Activated T-cell treated with anti-CD3 and anti-CD28 coated beads, Interleukin-2, amount 50 U/mL, for 48 hours (primary cell): Measurements from ENCODE around the gene STKLD1.
"Not testable (repeated sequence)": the region's sequence is repeated elsewhere in the genome, so short reads cannot be mapped to it uniquely, and the experiment has no call there.

Source experiments
- DNase-seq, 2 experiments: peaks; one replicate each; pipeline ENCODE4 v3.0.0-alpha.2; 2020

The STKLD1 gene

GRCh38 chr9:133375724-133376654 is at the start of gene STKLD1, which contains the start of gene SURF4:
TSS of gene STKLD1 (plus strand) at chr9:133376366. CDS start at chr9:133376474, 108 bp downstream.
TSS of gene SURF4 (minus strand) at chr9:133376060. CDS start at chr9:133375969, 91 bp downstream.
- DNase-seq, result peak; percentile 98 to 99

DNA sequence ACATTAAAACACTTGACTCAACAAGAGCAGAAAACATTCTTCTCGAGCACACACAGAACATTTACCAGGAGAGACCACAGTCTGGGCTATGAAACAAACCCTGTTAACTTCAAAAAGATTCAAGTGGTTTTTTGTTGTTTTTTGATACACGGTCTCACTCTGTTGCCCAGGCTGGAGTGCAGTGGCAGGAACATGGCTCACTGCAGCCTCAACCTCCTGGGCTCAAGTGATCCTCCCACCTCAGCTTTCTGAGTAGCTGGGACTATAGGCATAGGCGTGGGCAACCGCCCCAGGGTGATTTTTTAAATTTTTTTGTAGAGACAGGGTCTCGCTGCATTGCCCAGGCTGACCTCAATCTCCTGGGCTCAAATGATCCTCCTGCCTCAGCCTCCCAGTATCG is 49.1 kb upstream of the STKLD1 start:
- DNase-seq, result not testable (repeated sequence)

DNA sequence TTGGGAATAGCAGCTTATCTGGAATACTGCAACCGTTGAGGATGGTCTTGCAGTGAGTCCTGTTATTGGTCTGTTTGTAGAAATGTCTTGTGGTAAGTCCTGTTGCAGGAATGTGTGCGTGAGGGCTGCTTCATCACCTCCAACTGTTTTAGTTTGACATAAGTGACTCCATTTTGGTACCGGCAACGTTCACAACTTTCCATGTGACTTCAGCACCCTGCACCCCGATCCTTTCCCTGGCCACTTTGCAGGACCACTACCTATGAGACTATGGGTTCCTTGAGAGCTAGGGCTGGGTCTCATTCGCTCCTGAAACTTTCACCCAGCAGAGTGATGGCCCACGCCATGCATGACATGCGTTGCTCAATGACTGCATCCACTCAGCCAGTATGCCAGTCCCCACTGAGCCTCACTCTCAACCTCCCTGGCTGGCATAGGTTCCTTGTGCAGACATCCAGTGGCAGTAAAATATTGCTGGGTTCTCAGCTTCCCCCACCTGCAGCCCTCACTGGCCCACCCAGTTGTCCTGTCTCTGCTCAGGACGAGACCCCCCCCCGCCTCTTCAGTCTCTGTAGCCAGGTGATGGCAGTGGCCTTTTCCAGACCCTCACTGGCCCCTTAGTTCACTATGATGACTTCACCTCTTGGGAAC is 48.2 kb upstream of the STKLD1 start:
- no peak for DNase-seq

DNA sequence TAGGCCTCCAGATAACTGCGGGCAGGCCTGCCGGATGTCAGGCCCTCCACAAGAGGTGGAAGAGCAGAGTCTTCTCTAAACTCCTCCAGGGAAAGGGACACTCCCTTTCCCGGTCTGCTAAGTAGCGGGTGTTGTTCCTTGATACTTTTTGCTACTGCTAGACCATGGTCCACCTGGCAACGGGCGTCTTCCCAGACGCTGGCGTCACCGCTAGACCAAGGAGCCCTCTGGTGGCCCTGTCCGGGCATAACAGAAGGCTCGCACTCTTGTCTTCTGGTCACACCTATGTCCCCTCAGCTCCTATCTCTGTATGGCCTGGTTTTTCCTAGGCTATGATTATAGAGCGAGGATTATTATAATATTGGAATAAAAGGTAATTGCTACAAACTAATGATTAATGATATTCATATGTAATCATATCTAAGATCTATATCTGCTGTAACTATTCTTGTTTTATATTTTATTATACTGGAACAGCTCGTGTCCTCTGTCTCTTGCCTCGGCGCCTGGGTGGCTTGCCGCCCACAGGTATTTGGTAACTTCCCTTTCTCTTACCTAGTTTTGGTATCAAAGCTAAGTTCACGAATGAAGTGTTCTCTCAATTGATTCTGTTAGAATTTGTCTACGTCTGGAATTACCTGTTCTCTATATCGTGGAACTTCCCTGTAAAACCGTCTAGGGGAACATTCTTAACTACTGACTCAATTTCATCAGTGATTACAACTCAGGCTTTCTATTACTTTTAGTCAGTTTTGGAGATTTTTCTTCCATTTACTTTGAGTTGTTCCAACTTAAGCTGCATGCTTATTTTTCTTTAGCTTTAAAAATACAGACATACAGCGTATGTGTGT is 46.6 kb upstream of the STKLD1 start:
- not testable (repeated sequence) for DNase-seq

GRCh38 chr9:133331221-133331620 is 44.9 kb upstream of the STKLD1 start:
- DNase-seq, result no peak

DNA sequence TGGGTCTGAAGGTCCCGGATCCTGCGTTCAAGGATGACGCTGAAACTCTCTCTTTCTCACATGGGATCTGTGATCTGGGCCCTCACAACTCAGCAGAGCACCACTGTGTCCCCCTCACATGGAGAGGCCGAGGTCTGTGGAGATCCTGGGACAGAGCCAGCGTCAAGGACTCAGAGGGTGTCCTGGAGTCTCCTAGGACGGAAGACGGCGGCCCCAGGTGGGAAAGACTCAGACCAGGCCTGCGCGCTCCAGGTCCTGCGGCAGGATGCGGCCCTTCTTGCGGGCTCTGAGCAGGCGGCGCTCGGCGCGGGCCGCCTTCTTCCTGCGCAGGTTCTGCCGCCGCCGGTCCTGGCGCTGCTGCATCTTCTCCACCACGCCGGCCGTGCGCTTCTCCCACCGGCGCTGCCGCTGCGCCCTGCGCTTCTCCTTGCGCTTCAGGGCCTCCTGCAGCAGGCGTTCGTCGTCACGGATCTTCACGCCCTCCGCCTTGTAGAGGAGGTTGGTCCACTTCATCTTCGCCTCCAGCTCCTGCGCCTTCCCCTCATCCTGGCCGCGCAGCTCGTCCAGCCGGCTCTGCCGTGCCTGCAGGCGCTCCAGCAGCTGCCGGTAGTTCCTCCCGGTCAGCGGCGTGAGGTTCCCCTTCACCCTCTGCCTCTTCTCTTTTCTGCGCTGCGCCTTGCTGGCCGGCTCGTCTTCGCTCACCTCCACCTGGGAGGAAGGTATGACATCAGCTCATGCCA is 44.4 kb upstream of the STKLD1 start:
- no peak for DNase-seq

DNA sequence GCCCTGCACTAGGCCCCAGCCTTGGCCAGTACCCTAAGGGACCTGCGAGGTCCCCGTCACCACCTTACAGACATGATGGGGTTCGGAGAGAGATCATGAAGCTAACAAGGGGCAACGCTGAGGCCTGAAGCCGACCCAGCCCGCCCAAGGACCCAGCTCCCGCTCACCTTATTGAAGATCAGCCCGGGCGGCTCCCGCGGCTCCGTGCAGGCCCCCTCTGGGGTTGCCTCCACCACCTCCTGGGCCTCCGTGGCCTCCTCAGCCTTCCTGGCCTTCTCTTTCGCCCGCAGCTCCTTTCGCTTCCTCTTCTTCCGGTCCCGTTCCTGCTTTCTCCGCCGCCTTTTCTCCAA is 43.8 kb upstream of the STKLD1 start:
- DNase-seq, result peak in 1 of 2 experiments; percentile 9

DNA sequence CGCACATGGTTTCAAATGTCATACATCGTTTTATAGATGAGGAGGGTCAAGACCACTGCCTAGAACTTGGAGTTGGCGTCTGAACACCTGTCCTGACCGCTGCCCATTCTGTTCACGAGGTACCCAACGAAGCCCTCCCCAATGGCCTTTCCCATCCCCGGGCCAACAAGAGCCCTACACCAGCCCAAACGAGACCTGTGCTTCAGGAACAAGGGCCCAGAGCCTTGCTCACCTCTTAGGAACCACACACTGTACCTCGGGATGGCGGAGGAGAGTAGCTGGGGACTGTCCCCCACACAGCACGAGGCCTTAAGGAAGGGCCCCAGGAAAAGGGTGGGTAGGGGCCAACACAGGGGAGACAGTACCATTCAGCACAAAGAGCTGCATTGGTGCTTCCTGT is 43.2 kb upstream of the STKLD1 start:
- DNase-seq, result no peak

- DNase-seq, result no peak
Measured at GRCh38 chr9:133333566-133333965, 42.6 kb upstream of the STKLD1 start.

- DNase-seq, result no peak
Measured at GRCh38 chr9:133334161-133334560, 42.0 kb upstream of the STKLD1 start.

DNA sequence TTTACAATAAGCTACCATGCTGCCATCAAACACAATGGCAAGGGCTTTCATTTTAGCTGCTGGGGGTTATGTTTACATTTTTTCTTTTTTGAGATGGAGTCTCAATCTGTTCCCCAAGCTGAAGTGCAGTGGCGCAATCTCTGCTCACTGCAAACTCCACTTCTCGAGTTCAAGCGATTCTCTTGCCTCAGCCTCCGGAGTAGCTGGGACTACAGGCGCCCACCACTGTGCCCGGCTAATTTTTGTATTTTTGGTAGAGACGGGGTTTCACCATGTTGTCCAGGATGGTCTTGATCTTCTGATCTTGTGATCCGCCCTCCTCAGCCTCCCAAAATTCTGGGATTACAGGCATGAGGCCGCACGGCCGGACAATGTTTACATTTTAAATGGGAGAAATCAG is 41.3 kb upstream of the STKLD1 start:
- not testable (repeated sequence) for DNase-seq

GRCh38 chr9:133335924-133336811 is 40.0 kb upstream of the STKLD1 start, which contains the start of gene SURF6:
TSS of gene SURF6 (minus strand) at chr9:133336188. CDS start at chr9:133336132, 56 bp downstream.
- DNase-seq, result peak; percentile 95 to 97

DNA sequence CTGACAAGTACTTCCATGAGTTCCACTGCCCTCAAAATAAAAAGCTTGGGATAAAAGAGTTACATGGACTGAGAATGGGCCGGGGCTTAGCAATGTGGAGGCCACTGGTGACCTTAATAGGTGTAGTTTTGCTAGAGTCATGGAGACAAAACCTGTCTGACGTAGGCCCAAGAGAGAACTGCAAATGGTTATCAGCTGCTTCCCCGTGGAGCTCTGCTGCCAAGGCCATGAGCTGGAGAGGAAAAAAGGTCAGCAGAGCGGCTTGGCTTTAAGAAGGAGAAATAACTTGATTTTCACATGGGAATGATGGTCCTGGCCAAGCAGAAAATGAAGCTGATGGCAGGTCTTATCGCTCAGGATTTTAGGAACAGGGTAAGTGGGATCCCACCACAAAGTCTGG is 36.5 kb upstream of the STKLD1 start:
- no peak for DNase-seq

GRCh38 chr9:133340256-133340655 is 35.9 kb upstream of the STKLD1 start:
- DNase-seq, result no peak

- DNase-seq, result no peak
Measured at GRCh38 chr9:133340916-133341315, 35.2 kb upstream of the STKLD1 start.

- no peak for DNase-seq
Measured at GRCh38 chr9:133341369-133342068, 34.6 kb upstream of the STKLD1 start.

DNA sequence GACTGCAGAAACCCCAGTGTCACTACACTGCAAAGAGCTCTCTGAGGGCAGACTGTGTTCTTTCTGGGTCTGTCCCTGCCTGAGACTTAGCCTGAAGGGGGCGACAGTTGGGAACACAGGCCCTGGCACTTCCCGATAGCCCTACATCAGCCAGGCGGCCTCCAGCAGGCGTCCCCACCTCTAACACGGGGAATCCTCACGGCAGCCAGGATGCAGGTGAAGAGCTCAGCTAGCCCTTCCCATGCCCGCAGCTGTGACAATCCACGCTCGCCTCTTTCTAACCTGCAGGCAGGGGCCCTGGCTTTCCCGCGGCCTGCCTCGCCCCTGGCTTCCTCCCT is 34.1 kb upstream of the STKLD1 start:
- no peak for DNase-seq

DNA sequence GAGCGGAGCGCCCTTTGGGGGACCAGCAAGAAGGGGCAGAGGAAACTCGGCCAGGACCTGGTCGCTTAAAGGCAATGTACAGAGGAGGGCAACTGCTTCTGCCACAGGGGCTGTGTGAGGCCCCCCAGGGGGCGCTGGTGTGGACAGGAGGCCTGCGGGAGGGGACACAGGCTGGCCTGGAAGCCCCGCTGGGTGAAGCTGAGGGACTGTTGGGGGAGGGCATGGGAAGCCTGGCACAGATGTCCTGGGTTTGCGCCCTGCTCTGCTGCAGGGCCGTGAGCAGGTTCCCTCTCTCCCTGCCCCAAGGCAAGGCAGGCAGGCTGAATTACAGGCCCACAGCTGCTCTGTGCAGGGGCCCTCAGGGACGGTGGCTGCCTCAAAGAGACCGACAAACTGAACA is 33.6 kb upstream of the STKLD1 start:
- DNase-seq, result no peak

- DNase-seq, result no peak
Measured at GRCh38 chr9:133344071-133344470, 32.1 kb upstream of the STKLD1 start.

DNA sequence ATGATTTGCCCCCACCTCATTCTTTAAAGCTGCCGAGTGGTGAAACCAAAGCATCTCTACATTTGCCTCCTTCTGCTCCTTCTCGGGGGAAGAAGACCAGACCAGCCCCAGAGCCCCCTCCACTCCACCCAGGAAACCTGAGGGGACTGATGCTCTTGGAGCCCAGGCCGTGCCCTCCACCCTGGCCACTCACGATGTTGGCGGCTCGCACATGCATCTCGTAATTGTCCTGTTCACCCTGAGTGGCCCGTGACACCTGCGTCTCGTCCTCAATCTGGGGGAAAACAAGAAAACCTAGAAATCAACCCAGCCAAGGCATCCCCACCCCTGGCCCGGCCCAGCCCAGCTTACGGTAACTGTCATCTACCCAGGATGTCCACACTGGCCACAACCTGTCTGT is 31.2 kb upstream of the STKLD1 start:
- no peak for DNase-seq

DNA sequence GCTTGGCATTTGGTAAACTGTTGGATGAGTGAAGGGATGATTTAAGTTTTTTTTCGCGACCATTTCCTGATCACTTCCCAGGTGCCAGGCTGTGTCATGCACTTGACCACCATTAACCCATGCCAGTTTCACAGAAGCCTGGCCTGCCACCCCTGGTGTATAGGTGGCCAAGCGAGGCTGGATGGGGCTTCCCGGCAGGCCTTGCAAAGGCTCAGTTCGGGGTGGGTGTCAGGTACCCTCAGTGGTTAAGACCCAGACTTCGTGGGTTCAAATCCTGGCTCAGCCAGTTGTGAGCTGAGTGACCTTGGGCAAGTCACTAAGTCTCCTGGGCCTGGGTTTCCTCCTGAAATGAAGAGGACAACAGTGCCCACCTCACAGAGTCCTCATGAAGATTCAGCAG is 30.6 kb upstream of the STKLD1 start:
- no peak for DNase-seq
